ENCODE data around the gene UBFD1. TPM values are rescaled to one million over a fixed set of nuclear protein-coding genes. Genes with fewer than 3 reads are reported as not detected.

UBFD1 gene
- total and polyA plus RNA-seq, 10 of the 15 experiments (the other 5 are each of a cell fraction or from before 2014, with no cell fraction given) = 7.3 to 48.5 (median 32.1) TPM

DNA sequence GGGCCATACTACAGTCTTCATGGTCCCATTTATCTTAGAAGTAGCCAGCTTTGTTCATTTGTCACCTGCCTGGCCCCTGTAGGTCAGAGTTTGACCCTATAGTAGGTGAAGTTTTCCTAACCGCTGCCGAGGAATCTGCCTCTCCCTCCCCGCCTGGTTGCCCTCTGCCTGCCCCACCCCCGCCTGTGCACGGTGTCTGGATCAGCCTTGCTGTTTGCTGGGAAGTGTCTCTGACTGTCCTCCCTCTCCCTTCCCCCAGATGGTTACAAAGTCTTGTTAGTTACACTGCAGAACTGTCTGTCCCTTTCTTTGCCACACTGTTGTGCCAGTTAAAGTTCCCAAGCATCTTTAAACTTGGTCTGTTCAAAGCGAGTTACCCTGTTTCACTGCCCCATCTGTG, 5.7 kb downstream of the UBFD1 start:
- ChIA-PET SMC1A (ENCODE audit: uncharacterized antibody, unreplicated experiment) (interaction anchor here (0.6 kb wide), 1 partner anchor 71 kb away, joined by 3 read pairs; no protein-coding TSS in a partner anchor), RAD21 (ENCODE audit: unreplicated experiment) (no interaction called here), POLR2A (no interaction called here), CTCF (no interaction called here)
- Histone ChIP-seq H2AFZ (ENCODE audit: control insufficient read depth, low read depth, low read length) (no peak overlapping the region), H3K36me3 (ENCODE audit: control insufficient read depth in 2 of 2, insufficient read depth in 2 of 2, low read length in 1 of 2) (peaks cover 4 to 41% of the 10 kb centered on the region in 2 experiments), H4K20me1 (ENCODE audit: control insufficient read depth, insufficient read depth) (no peaks in the 10 kb centered on the region), H3K4me3 (no peak overlapping the region), H3K79me2 (ENCODE audit: control insufficient read depth, insufficient read depth, low read length) (peaks cover 20% of the 10 kb centered on the region), H3K4me1 (ENCODE audit: control insufficient read depth, insufficient read depth, low read length) (no peaks in the 10 kb centered on the region), H3K27ac (ENCODE audit: control insufficient read depth, insufficient read depth) (no peak overlapping the region), H3K27me3 (replicated peaks in 1 of 2; ENCODE audit: control insufficient read depth in 2 of 2, insufficient read depth in 2 of 2, low read length in 1 of 2) (no peaks in the 10 kb centered on the region), H3K9me3 (replicated peaks; ENCODE audit: control insufficient read depth, insufficient read depth, low read length) (no peaks in the 10 kb centered on the region), H3K4me2 (ENCODE audit: control insufficient read depth, insufficient read depth) (no peak overlapping the region), H3K9ac (ENCODE audit: control insufficient read depth, insufficient read depth, low read length) (no peak overlapping the region)
- intact Hi-C loops (cut with micrococcal nuclease; ENCODE audit: unreplicated experiment) (no loop called here), in situ Hi-C loops (cut with MboI) (no loop called here)
- WGBS (ENCODE audit: insufficient coverage, insufficient replicate concordance, low lambda C conversion rate, missing lambda C conversion rate) = 96% methylated on average over 4 of the region's 6 CpGs
- BruUV-seq (replicated peaks) = no TSS peak
- ATAC-seq (no peak), FAIRE-seq (no peak), DNase-seq (ENCODE audit: low read depth, low spot score) (no peak)
- no peak for TF ChIP-seq IKZF1 (conservative IDR thresholded peaks at IDR 0.05)
- no peak for TF ChIP-seq BMI1 (IDR thresholded peaks at IDR 0.05; ENCODE audit: borderline replicate concordance)

DNA sequence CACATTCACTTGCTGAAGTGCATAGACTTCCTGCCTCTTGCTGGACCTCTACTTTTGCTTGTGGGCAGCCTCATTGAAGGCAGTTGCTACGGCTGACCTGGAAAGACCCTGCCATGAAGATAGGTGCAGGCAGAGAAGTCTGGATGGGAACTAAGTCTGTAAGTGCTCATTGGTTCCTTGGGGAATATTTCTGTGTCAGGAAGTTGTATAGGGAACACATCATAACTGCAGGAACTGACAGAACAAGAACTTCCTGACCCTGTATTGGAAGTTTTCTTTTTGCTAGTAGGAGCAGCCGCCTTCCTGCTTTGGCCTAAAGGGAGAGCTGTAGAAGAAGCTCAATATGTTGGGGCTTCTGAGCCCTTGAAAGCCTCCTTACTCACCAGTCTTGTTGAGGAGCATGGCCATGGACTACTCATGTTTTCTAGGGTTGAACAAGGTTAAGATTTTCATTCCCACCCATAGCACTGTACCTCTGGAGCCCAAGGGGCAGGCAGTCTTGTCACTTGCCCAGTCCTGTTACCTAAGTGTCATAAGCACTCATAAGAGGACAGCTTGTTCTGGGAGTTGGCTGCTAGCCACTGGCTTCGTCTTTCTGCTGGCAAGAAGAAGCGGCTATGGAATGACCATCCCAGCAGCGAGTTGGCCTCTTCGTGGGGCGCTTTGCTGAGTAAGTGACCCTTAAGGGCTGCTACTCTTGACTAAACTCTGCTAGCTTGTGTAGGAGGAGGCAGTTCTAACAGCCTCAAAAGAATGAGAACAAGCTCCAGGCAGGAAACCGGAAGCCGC, 7.2 kb downstream of the UBFD1 start:
- DNase-seq (ENCODE audit: low read depth, low spot score) (no peak), ATAC-seq (no peak), FAIRE-seq (no peak)
- SMC1A ChIA-PET (ENCODE audit: uncharacterized antibody, unreplicated experiment) = no interaction called here
- Histone ChIP-seq H3K4me2 (ENCODE audit: control insufficient read depth, insufficient read depth) (no peak overlapping the region), H3K9me3 (replicated peaks; ENCODE audit: control insufficient read depth, insufficient read depth, low read length) (no peaks in the 10 kb centered on the region), H3K36me3 (ENCODE audit: control insufficient read depth in 2 of 2, insufficient read depth in 2 of 2, low read length in 1 of 2) (peaks cover 4 to 37% of the 10 kb centered on the region in 2 experiments), H2AFZ (ENCODE audit: control insufficient read depth, low read depth, low read length) (no peak overlapping the region), H3K4me3 (no peak overlapping the region), H3K79me2 (ENCODE audit: control insufficient read depth, insufficient read depth, low read length) (peaks cover 5% of the 10 kb centered on the region; the same call in 1 of the 2 replicates), H3K9ac (ENCODE audit: control insufficient read depth, insufficient read depth, low read length) (no peak overlapping the region), H4K20me1 (ENCODE audit: control insufficient read depth, insufficient read depth) (no peaks in the 10 kb centered on the region), H3K27ac (ENCODE audit: control insufficient read depth, insufficient read depth) (no peak overlapping the region), H3K27me3 (replicated peaks in 1 of 2; ENCODE audit: control insufficient read depth in 2 of 2, insufficient read depth in 2 of 2, low read length in 1 of 2) (no peaks in the 10 kb centered on the region), H3K4me1 (ENCODE audit: control insufficient read depth, insufficient read depth, low read length) (peaks cover under 1% of the 10 kb centered on the region; the same call in 1 of the 2 replicates)
- RAD21 ChIA-PET (ENCODE audit: unreplicated experiment) = no interaction called here
- CTCF ChIA-PET = no interaction called here
- POLR2A ChIA-PET = interaction anchor here (0.6 kb wide), 1 partner anchor 108 kb away, joined by 4 read pairs; no protein-coding TSS in a partner anchor
- no TSS peak for BruUV-seq (replicated peaks)
- in situ Hi-C loops (cut with MboI) (no loop called here), intact Hi-C loops (cut with micrococcal nuclease; ENCODE audit: unreplicated experiment) (no loop called here)
- WGBS (ENCODE audit: insufficient coverage, insufficient replicate concordance, low lambda C conversion rate, missing lambda C conversion rate) = 93% methylated on average over 9 of the region's 9 CpGs
- TF ChIP-seq ELK1 (IDR thresholded peaks at IDR 0.05; ENCODE audit: low read depth, low read length) (no peak), YBX1 (IDR thresholded peaks at IDR 0.05) (no peak), ASH2L (IDR thresholded peaks at IDR 0.05; ENCODE audit: borderline replicate concordance, low read depth) (no peak), SMAD5 (IDR thresholded peaks at IDR 0.05; ENCODE audit: low read depth) (no peak), RFX5 (IDR thresholded peaks at IDR 0.05; ENCODE audit: low read depth, low read length) (no peak), IRF4 (IDR thresholded peaks at IDR 0.05; ENCODE audit: low read depth, low read length) (no peak), BCL11A (IDR thresholded peaks at IDR 0.05; ENCODE audit: low read depth, low read length) (no peak), MYB (IDR thresholded peaks at IDR 0.05; ENCODE audit: borderline replicate concordance, low read depth, low read length) (no peak), BACH1 (IDR thresholded peaks at IDR 0.05; ENCODE audit: borderline replicate concordance) (no peak), RUNX3 (IDR thresholded peaks at IDR 0.05; ENCODE audit: low read length) (no peak)
- TF ChIP-seq, protein P1, sequence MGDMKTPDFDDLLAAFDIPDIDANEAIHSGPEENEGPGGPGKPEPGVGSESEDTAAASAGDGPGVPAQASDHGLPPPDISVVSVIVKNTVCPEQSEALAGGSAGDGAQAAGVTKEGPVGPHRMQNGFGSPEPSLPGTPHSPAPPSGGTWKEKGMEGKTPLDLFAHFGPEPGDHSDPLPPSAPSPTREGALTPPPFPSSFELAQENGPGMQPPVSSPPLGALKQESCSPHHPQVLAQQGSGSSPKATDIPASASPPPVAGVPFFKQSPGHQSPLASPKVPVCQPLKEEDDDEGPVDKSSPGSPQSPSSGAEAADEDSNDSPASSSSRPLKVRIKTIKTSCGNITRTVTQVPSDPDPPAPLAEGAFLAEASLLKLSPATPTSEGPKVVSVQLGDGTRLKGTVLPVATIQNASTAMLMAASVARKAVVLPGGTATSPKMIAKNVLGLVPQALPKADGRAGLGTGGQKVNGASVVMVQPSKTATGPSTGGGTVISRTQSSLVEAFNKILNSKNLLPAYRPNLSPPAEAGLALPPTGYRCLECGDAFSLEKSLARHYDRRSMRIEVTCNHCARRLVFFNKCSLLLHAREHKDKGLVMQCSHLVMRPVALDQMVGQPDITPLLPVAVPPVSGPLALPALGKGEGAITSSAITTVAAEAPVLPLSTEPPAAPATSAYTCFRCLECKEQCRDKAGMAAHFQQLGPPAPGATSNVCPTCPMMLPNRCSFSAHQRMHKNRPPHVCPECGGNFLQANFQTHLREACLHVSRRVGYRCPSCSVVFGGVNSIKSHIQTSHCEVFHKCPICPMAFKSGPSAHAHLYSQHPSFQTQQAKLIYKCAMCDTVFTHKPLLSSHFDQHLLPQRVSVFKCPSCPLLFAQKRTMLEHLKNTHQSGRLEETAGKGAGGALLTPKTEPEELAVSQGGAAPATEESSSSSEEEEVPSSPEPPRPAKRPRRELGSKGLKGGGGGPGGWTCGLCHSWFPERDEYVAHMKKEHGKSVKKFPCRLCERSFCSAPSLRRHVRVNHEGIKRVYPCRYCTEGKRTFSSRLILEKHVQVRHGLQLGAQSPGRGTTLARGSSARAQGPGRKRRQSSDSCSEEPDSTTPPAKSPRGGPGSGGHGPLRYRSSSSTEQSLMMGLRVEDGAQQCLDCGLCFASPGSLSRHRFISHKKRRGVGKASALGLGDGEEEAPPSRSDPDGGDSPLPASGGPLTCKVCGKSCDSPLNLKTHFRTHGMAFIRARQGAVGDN (IDR thresholded peaks at IDR 0.05) = no peak
